Activated T-cell treated with anti-CD3 and anti-CD28 coated beads for 48 hours (primary cell): Measurements from ENCODE around the gene ASRGL1.

ENCODE experiments used
- DNase-seq: peaks from one replicate; pipeline ENCODE4 v3.0.0-alpha.2; 2020; ENCODE audit warnings: low read depth

ASRGL1 gene

GRCh38 chr11:62416596-62416995, 79.3 kb downstream of the ASRGL1 start:
- DNase-seq: no peak

- DNase-seq: no peak
Observed at GRCh38 chr11:62418136-62418535, 80.9 kb downstream of the ASRGL1 start.

- DNase-seq: no peak
Observed at GRCh38 chr11:62418733-62419132, 81.5 kb downstream of the ASRGL1 start, which contains the start of gene SCGB1A1. Gene SCGB1A1, plus strand, starts transcription at chr11:62419033. Its CDS starts 63 bp downstream, at chr11:62419096.

- no peak for DNase-seq
Observed at GRCh38 chr11:62419314-62419929, 82.2 kb downstream of the ASRGL1 start.

- no peak for DNase-seq
Observed at GRCh38 chr11:62419943-62420342, 82.7 kb downstream of the ASRGL1 start.

DNA sequence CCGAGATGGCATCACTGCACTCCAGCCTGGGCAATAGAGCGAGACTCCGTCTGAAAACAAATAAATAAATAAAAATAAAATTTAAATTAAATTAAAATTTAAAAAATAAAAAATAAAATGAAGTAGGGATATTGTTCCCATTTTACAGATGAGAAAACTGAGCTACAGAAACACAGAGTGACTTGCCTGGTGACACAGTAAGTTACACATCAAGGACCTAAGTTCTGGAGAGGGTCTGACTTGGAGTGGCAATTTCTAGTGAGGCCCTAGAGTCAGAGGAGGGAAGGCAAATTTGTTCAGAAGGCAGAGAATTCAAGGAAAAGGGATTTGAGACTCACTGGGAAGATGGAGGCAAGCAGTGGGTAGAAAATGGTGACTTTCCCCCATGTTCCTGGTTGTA, 83.6 kb downstream of the ASRGL1 start:
- no peak for DNase-seq

DNA sequence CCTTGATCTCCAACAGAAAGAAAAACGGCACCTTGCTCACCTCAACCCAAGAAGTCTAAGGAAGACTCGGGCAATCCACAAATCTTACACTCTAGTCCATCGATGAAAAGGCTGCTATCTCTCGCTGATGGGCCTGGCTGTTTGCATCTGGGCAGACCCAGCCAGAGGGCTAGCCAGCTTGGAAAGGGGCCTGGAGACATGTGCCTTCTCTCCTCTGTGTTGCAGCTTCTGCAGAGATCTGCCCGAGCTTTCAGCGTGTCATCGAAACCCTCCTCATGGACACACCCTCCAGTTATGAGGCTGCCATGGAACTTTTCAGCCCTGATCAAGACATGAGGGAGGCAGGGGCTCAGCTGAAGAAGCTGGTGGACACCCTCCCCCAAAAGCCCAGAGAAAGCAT, 84.7 kb downstream of the ASRGL1 start:
- no peak for DNase-seq

GRCh38 chr11:62423012-62423411, 85.8 kb downstream of the ASRGL1 start:
- no peak for DNase-seq

DNA sequence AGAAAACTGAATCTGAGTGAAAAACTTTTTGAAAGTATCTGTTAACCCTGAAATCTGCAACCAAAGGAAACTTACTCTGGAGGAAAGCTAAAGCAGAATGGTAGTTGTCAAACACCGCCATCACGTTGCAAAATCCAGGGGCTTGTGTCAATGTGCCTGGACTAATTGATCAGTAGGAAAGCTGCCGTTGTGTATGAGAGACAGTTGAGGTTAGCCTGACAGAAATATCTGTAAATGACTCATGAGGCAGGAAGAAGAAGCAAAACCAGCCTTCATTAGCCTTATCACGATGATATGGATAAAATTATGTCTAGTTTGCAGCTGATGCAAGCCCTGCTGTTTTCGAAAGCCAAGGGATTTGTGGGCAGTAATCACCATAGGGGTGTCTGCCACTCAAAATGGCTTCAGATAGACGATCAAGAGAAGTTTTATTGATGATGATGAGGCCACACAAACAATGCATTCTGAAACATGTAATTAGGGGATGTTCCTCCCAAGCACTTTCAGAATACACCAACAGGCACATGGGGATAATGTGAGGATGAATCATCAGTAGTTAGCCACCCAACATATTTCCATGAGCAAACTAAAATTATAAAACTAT, 90.5 kb downstream of the ASRGL1 start:
- no peak for DNase-seq

GRCh38 chr11:62428871-62429560, 91.8 kb downstream of the ASRGL1 start:
- no peak for DNase-seq

GRCh38 chr11:62430425-62430824, 93.2 kb downstream of the ASRGL1 start:
- no peak for DNase-seq

- DNase-seq: no peak
Observed at GRCh38 chr11:62431171-62431901, 94.1 kb downstream of the ASRGL1 start.

- DNase-seq: no peak
Observed at GRCh38 chr11:62432695-62433094, 95.4 kb downstream of the ASRGL1 start.

DNA sequence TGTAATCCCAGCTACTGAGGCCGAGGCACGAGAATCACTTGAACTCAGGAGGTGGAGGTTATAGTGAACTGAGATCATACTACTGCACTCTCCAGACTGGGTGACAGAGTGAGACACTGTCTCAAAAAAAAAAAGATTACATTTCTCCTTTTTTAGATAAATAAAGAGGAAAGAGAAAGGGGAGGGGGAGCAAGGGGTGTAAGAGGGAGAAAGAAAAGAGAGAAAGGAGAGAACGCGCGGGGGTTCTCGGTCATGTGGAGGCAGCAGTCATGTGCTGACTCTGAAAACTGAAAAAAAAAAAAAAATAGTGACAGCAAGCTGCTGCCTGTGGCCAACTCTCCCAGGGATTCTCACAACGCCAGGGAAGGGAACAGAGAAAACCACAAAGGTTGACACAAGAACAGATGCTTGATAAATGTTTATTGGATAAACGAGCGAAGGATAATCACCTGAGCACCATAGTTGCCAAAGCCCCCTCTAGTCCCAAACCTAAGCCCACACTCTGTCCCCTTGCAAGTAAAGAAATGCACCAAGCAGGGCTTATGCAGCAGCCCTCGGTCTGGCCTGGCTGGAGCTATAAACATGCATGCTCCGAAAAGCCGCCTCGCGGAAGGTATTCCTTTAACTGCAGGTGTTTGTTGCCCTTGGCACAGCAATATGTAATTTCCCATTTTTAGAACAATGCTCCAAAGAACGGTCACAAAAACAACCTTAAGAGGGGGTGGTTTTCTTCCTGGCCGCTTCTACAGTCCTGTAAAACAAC, 96.1 kb downstream of the ASRGL1 start:
- no peak for DNase-seq

- DNase-seq: no peak
Observed at GRCh38 chr11:62433904-62434276, 96.6 kb downstream of the ASRGL1 start.

DNA sequence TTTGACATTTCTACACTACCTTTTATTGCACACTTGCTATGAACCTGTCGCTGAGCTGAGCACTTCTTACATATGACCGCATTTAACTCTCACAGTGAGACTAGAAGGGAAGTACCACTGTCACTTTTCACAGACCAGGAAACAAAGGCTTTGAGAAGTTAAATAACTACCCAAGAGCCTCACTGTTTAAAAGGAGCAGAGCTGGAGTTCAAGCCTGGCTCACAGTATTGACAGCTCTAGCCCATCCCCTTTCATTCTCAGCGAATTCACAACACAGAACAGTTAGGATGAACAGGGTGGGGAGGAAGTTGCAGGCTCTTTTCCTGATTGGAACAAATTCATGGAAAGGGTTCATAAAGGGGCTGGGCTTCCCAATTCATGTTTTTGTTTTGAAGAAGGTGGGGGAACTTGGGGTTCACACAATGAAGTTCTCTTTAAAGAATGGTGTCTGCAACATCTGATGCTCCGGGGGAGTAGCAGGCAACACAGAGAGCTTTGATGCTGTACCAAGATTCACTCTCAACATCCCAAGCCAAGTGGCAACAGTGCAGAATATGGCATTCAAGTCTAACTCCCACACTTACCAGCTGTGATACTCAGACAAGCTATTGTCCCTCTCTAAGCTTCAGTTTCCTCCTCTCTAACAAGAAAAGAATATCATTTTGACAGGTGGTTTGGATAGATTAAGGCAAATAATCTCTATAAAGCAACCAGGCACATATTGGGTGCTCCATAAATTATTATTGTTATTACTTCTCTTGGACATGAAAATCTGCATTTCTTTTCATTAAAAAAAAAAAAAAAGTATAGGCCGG, 98.8 kb downstream of the ASRGL1 start:
- DNase-seq: no peak

DNA sequence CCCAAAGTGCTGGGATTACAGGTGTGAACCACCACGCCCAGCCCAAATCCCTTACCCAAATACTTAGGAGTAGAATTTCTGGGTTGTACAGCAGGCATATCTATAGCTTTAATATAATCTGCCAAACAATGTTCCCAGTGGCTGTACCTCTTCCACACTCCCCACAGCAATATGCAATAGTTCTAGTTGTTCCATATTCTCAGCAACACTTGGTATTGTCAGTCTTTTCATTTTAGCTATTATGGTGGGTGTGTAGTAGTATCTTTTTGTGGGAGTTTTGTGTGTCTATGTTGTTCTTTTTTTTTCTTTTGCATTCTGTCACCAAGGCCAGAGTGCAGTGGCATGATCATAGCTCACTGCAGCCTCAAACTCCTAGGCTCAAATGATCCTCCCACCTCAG, 100.4 kb downstream of the ASRGL1 start:
- no peak for DNase-seq

DNA sequence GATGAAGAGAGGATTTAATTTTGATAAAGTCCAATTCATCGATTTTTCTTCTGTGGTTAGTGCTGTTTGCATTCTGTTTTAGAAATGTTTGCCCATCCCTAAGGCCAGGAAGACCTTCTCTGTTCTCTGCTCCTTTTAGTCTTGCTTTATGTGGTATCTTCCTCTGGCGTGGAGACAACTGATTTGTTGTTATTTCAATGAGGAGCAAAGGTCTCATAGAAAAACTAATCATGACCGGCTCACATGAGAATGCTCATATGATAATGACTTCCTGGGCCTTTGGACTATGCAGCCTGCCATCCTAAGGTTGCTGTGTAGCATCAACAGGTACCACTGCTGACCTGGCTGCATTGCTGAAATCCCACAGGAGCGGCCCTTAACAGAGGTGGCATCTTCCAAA, 101.4 kb downstream of the ASRGL1 start:
- no peak for DNase-seq

GRCh38 chr11:62439785-62440602, 102.7 kb downstream of the ASRGL1 start:
- DNase-seq: no peak
